IMR-90 (cell line): Measurements from ENCODE around the gene KRT71. TPM values are rescaled to one million over a fixed set of nuclear protein-coding genes. Genes with fewer than 3 reads are reported as not detected.

Experiments used
- ATAC-seq: fragments of 200-7000 bp; cut with Tn5 transposase; 2 replicates; pipeline ENCODE4 v1.9.1; 2020; ENCODE audit warnings: low read depth, mild to moderate bottlenecking, moderate library complexity
- BruUV-seq: library from RNA; stranded (reverse); fragments of 400-500 nt; replicated peaks from 2 replicates; lab custom pipeline; 2021; lab: Mats Ljungman, UMichigan
- CTCF ChIA-PET: fragments of 300-600 bp; formaldehyde crosslinking; extraction: SDS; loops from one replicate; lab custom pipeline; 2021; ENCODE audit warnings: antibody characterized with exemption; lab: Yijun Ruan, JAX
- POLR2A ChIA-PET: fragments of 300-600 bp; sonication (Branson Sonifier 250); formaldehyde crosslinking; loops from one replicate; lab custom pipeline; 2022; ENCODE audit warnings: antibody characterized with exemption; ENCODE audit not compliant: unreplicated experiment; lab: Charles Lee
- DNase-seq: peaks from one replicate; pipeline ENCODE4 v3.0.0; 2013
- H2AFZ ChIP-seq: replicated peaks from 2 replicates; pipeline ENCODE3; 2013; ENCODE audit warnings: low read length, mild to moderate bottlenecking; ENCODE audit not compliant: poor library complexity
- H2AK5ac ChIP-seq: 2 replicates; pipeline ENCODE4 v1.6.1; 2013; ENCODE audit warnings: low read depth, low read length, inconsistent platforms
- H2AK9ac ChIP-seq: replicated peaks from 2 replicates; pipeline ENCODE3; 2013; ENCODE audit warnings: mild to moderate bottlenecking, low read depth, low read length, moderate library complexity; ENCODE audit not compliant: poor library complexity
- H2BK120ac ChIP-seq: 2 replicates; pipeline ENCODE4 v1.6.1; 2013; ENCODE audit warnings: low read depth, low read length, inconsistent platforms
- H2BK15ac ChIP-seq: 3 replicates; pipeline ENCODE4 v1.6.1; 2013; ENCODE audit warnings: low read depth, low read length, inconsistent platforms
- H2BK20ac ChIP-seq: 2 replicates; pipeline ENCODE4 v1.6.1; 2013; ENCODE audit warnings: low read depth, mild to moderate bottlenecking, inconsistent platforms, low read length, moderate library complexity
- H2BK5ac ChIP-seq: 2 replicates; pipeline ENCODE4 v1.6.1; 2013; ENCODE audit warnings: mild to moderate bottlenecking, low read depth, low read length, inconsistent platforms; ENCODE audit not compliant: poor library complexity, severe bottlenecking
- H3K14ac ChIP-seq: replicated peaks from 2 replicates; pipeline ENCODE4 v1.6.1; 2013; ENCODE audit warnings: low read depth, low read length, inconsistent platforms
- H3K18ac ChIP-seq: 2 replicates; pipeline ENCODE4 v1.6.1; 2013; ENCODE audit warnings: low read depth, low read length, control low read depth
- H3K23ac ChIP-seq: 2 replicates; pipeline ENCODE4 v1.6.1; 2013; ENCODE audit warnings: low read depth, low read length, inconsistent platforms
- H3K27ac ChIP-seq: 2 replicates; pipeline ENCODE4 v1.5.1; 2013; ENCODE audit warnings: mild to moderate bottlenecking, control low read depth, low read length; ENCODE audit not compliant: insufficient read depth
- H3K27me3 ChIP-seq: 2 replicates; pipeline ENCODE4 v1.6.1; 2013; ENCODE audit warnings: low read length; ENCODE audit not compliant: control insufficient read depth, insufficient read depth
- H3K36me3 ChIP-seq: 2 replicates; pipeline ENCODE4 v1.6.1; 2013; ENCODE audit warnings: low read length, mixed read lengths; ENCODE audit not compliant: control insufficient read depth, insufficient read depth
- H3K4ac ChIP-seq: 2 replicates; pipeline ENCODE4 v1.6.1; 2013; ENCODE audit warnings: low read depth, low read length, inconsistent platforms
- H3K4me1 ChIP-seq: 2 replicates; pipeline ENCODE4 v1.6.1; 2013; ENCODE audit warnings: low read length, mixed read lengths; ENCODE audit not compliant: control insufficient read depth, insufficient read depth
- H3K4me2 ChIP-seq: 2 replicates; pipeline ENCODE4 v1.6.1; 2013; ENCODE audit warnings: low read depth, mild to moderate bottlenecking, control low read depth, low read length, moderate library complexity
- H3K4me3 ChIP-seq: 2 replicates; pipeline ENCODE4 v1.5.1; 2013; ENCODE audit warnings: low read depth, mild to moderate bottlenecking, control low read depth, low read length, moderate library complexity; ENCODE audit not compliant: insufficient read depth
- H3K56ac ChIP-seq: 2 replicates; pipeline ENCODE4 v1.6.1; 2013; ENCODE audit warnings: low read length, inconsistent platforms; ENCODE audit not compliant: insufficient read depth; ENCODE audit errors: extremely low read depth
- H3K79me1 ChIP-seq, 2 experiments: 2 replicates each; pipeline ENCODE4 v1.6.1; 2013; ENCODE audit warnings: low read length in 2 of 2, inconsistent platforms in 1 of 2, low read depth in 1 of 2
- H3K9ac ChIP-seq: 2 replicates; pipeline ENCODE4 v1.6.1; 2013; ENCODE audit warnings: low read depth, low read length, control low read depth
- H3K9me1 ChIP-seq: 2 replicates; pipeline ENCODE4 v1.6.1; 2013; ENCODE audit warnings: low read length, inconsistent platforms; ENCODE audit not compliant: insufficient read depth
- H3K9me3 ChIP-seq: 2 replicates; pipeline ENCODE4 v1.6.1; 2013; ENCODE audit warnings: low read length; ENCODE audit not compliant: control insufficient read depth, insufficient read depth
- H4K20me1 ChIP-seq: 2 replicates; pipeline ENCODE4 v1.6.1; 2013; ENCODE audit warnings: low read length, inconsistent platforms; ENCODE audit not compliant: insufficient read depth
- H4K5ac ChIP-seq: 2 replicates; pipeline ENCODE4 v1.6.1; 2013; ENCODE audit warnings: mild to moderate bottlenecking, low read depth, low read length, control low read depth
- H4K8ac ChIP-seq, 2 experiments: 2 replicates each; pipeline ENCODE4 v1.6.1; 2013; ENCODE audit warnings: low read depth in 2 of 2, low read length in 2 of 2, control low read depth in 1 of 2, inconsistent platforms in 1 of 2
- H4K91ac ChIP-seq: 2 replicates; pipeline ENCODE4 v1.6.1; 2013; ENCODE audit warnings: low read depth, low read length, inconsistent platforms; ENCODE audit not compliant: insufficient read depth
- CHD1 ChIP-seq: IDR thresholded peaks from 2 replicates; pipeline ENCODE4 v1.6.1; 2012; ENCODE audit warnings: low read depth, low read length, improper control_type of control experiment
- CTCF ChIP-seq: conservative IDR thresholded peaks from 2 replicates; pipeline ENCODE4 v1.5.1; 2012; ENCODE audit warnings: mild to moderate bottlenecking, low read depth, low read length, improper control_type of control experiment
- FOS ChIP-seq: fragments of 150-350 bp; IDR thresholded peaks from 2 replicates; pipeline ENCODE4 v1.6.1; 2016; ENCODE audit warnings: low read depth, low read length
- MAFK ChIP-seq: IDR thresholded peaks from 2 replicates; pipeline ENCODE4 v1.6.1; 2012; ENCODE audit warnings: low read depth, low read length, improper control_type of control experiment
- MXI1 ChIP-seq: IDR thresholded peaks from 2 replicates; pipeline ENCODE4 v1.6.1; 2012; ENCODE audit warnings: low read depth, mild to moderate bottlenecking, low read length, moderate library complexity, borderline replicate concordance
- POLR2A ChIP-seq: IDR thresholded peaks from 2 replicates; pipeline ENCODE4 v1.6.1; 2012; ENCODE audit warnings: mild to moderate bottlenecking, low read depth, low read length
- RAD21 ChIP-seq: IDR thresholded peaks from 2 replicates; pipeline ENCODE4 v1.6.1; 2012; ENCODE audit warnings: low read length, improper control_type of control experiment
- RCOR1 ChIP-seq: IDR thresholded peaks from 2 replicates; pipeline ENCODE4 v1.6.1; 2012; ENCODE audit warnings: mild to moderate bottlenecking, low read length, improper control_type of control experiment; ENCODE audit not compliant: insufficient replicate concordance
- WGBS, 2 experiments: methylation state at CpG; one replicate each; pipeline versions ENCODE4 v1.1.5 to v1.1.7; 2013; ENCODE audit warnings: missing lambda C conversion rate in 2 of 2; ENCODE audit not compliant: insufficient read length in 1 of 2; ENCODE audit errors: extremely low coverage in 2 of 2; 5-methylcytosine and 5-hydroxymethylcytosine counted together
- dilution Hi-C: fragments of 300-500 bp; cut with HindIII; formaldehyde crosslinking; loops from one replicate; pipeline ENCODE4 v1.14.3; 2018; ENCODE audit warnings: low sequenced_read_pairs; ENCODE audit not compliant: unreplicated experiment
- in situ Hi-C: fragments of 300-500 bp; cut with MboI; formaldehyde crosslinking; loops from 3 replicates; pipeline ENCODE4 v1.14.3; 2019; ENCODE audit warnings: low sequenced_read_pairs, inconsistent platforms, mixed read lengths
- intact Hi-C: fragments of 100-400 bp; cut with micrococcal nuclease; formaldehyde crosslinking; loops from 2 replicates; pipeline ENCODE4 v1.10.0; 2022
- polyA plus RNA-seq, 3 experiments: library from polyadenylated mRNA; depleted of rRNA; stranded (reverse); fragments of >200 nt; gene quantifications; 2 replicates each; pipeline ENCODE4 v1.2.3, GENCODE V29; 2012; ENCODE audit warnings: low replicate concordance in 1 of 3
- total RNA-seq: library from RNA; depleted of rRNA; stranded (reverse); fragments of >200 nt; gene quantifications from 2 replicates; pipeline ENCODE4 v1.2.3, GENCODE V29; 2012

The KRT71 gene
- total and polyA plus RNA-seq, 2 of the 4 experiments (the other 2 are of a cell fraction): not detected

- H3K9me1 ChIP-seq: no peaks in the 10 kb centered on the region
These were observed 13.9 kb upstream of the KRT71 start for GRCh38 chr12:52566847-52567291.

More at GRCh38 chr12:52566847-52567291, 13.9 kb upstream of the KRT71 start:
- H3K4me2 ChIP-seq: no peak overlapping the region
- 20% methylated on average over 2 of the region's 8 CpGs; no CpG with 5 or more reads in 1 of the 2 experiments for WGBS, 2 experiments
- H3K4me1 ChIP-seq: no peaks in the 10 kb centered on the region
- H3K14ac ChIP-seq: no peak overlapping the region
- no peak overlapping the region for H2AK9ac ChIP-seq
- H3K9me3 ChIP-seq: no peaks in the 10 kb centered on the region
- no peak overlapping the region for H3K9ac ChIP-seq
- no peaks in the 10 kb centered on the region for H4K20me1 ChIP-seq
- no peak overlapping the region for H4K5ac ChIP-seq
- H2AK5ac ChIP-seq: no peak overlapping the region
- ChIA-PET CTCF (interaction anchor here (0.6 kb wide), 1 partner anchor 15 kb away, joined by 3 read pairs; no protein-coding TSS in a partner anchor), POLR2A (no interaction called here)
- H3K18ac ChIP-seq: no peak overlapping the region
- BruUV-seq: no TSS peak
- ATAC-seq (no peak), DNase-seq (no peak)
- H3K56ac ChIP-seq: no peak overlapping the region
- no peak overlapping the region for H4K8ac ChIP-seq
- peaks cover 37% of the 10 kb centered on the region for H3K27me3 ChIP-seq
- no peak for TF ChIP-seq CHD1
- no peak for TF ChIP-seq POLR2A
- no peak for TF ChIP-seq FOS
- no peak for TF ChIP-seq RCOR1
- TF ChIP-seq CTCF: no peak
- TF ChIP-seq MAFK: no peak
- TF ChIP-seq MXI1: no peak
- TF ChIP-seq RAD21: no peak
- H3K4ac ChIP-seq: no peak overlapping the region
- no peak overlapping the region for H2BK20ac ChIP-seq
- H3K36me3 ChIP-seq: no peaks in the 10 kb centered on the region
- no peak overlapping the region for H3K23ac ChIP-seq
- intact Hi-C loops: no loop called here
- H2BK120ac ChIP-seq: no peak overlapping the region
- H3K4me3 ChIP-seq: no peak overlapping the region
- H2AFZ ChIP-seq: no peak overlapping the region
- no peak overlapping the region for H3K27ac ChIP-seq
- no peak overlapping the region for H2BK15ac ChIP-seq
- no peaks in the 10 kb centered on the region for H3K79me1 ChIP-seq
- no peak overlapping the region for H4K91ac ChIP-seq
- dilution Hi-C loops: no loop called here
- in situ Hi-C loops: no loop called here
- H2BK5ac ChIP-seq: no peak overlapping the region
